Esophagus muscularis mucosa (tissue), 3 donors: Measurements from ENCODE around the gene NUDT14.

Experiments
- EP300 ChIP-seq: sonication (generic); formaldehyde crosslinking; IDR thresholded peaks from one replicate; pipeline ENCODE4 v1.6.1; 2017; ENCODE audit warnings: antibody characterized with exemption
- TF ChIP-seq, protein P1 (sequence below), 3 experiments: fragments of 200-600 bp in 2 of 3; fragments of 450-650 bp in 1 of 3; sonication (generic) in 2 of 3; IDR thresholded peaks; one replicate each; pipeline ENCODE4 v1.5.1; 2017 to 2019; ENCODE audit warnings: antibody characterized with exemption in 3 of 3, mild to moderate bottlenecking in 2 of 3, moderate library complexity in 1 of 3

- no peak for TF ChIP-seq EP300
- TF ChIP-seq, protein P1, sequence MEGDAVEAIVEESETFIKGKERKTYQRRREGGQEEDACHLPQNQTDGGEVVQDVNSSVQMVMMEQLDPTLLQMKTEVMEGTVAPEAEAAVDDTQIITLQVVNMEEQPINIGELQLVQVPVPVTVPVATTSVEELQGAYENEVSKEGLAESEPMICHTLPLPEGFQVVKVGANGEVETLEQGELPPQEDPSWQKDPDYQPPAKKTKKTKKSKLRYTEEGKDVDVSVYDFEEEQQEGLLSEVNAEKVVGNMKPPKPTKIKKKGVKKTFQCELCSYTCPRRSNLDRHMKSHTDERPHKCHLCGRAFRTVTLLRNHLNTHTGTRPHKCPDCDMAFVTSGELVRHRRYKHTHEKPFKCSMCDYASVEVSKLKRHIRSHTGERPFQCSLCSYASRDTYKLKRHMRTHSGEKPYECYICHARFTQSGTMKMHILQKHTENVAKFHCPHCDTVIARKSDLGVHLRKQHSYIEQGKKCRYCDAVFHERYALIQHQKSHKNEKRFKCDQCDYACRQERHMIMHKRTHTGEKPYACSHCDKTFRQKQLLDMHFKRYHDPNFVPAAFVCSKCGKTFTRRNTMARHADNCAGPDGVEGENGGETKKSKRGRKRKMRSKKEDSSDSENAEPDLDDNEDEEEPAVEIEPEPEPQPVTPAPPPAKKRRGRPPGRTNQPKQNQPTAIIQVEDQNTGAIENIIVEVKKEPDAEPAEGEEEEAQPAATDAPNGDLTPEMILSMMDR (IDR thresholded peaks at IDR 0.05), result no peak
Observed at GRCh38 chr14:105208738-105209075, 27.6 kb upstream of the NUDT14 start.
